Stimulated activated CD4-positive, alpha-beta T cell treated with anti-CD3 and anti-CD28 coated beads, TNF-alpha, amount 100 ng/mL, for 48 hours (primary cell): ENCODE results near the gene ZNF20.

Experiments used
- DNase-seq, 3 donors: peaks; one replicate each; pipeline ENCODE4 v3.0.0-alpha.2; 2020; ENCODE audit warnings: low read depth in 3 of 3

Gene ZNF20

DNA sequence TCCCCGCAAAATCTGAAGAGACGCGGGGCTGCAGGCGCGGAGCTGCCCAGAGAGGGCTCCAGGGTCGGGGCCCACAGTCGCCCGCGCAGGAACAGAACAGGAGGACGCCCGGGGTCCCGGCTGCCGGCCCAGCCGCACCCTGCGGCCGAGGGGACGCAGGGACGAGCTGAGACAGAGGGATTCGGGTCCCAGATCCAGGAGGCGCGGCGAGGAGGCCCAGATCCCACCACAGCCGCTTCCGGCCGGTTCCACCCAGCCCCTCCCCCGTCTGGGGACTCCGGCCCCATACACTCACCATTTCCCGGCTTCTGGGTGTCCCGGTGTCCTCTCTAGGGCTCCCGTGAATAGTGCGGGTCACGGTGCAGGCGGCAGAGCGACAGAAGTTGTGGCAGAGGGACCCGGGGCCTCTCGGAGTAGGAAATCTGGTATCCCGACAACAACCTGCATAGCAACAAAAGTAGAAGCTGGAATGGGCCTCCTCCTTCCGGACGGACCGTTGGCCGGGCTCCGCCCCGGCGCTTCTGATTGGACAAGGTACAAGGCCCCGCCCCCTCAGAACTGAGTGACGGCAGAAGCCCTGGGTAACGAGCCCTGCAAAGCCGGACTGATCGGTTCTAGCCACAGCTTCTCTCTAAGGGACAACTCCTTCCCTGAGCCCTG, at the start of gene ZNF20:
TSS of gene ZNF20 (minus strand) at position 466 of the 660 bp plus-strand sequence. CDS start at position 298, 168 bp downstream.
- peak; percentile 82 to 89 (median 86) for DNase-seq

DNA sequence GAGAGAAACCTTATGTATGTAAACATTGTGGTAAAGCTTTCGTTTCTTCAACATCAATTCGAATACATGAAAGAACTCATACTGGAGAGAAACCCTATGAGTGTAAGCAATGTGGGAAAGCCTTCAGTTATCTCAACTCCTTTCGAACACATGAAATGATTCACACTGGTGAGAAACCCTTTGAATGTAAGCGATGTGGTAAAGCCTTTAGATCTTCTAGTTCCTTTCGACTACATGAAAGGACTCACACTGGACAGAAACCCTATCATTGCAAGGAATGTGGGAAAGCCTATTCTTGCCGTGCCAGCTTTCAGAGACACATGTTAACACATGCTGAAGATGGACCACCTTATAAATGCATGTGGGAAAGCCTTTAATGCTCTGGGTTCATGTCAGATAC, 47.5 kb upstream of the ZNF20 start:
- no peak for DNase-seq

DNA sequence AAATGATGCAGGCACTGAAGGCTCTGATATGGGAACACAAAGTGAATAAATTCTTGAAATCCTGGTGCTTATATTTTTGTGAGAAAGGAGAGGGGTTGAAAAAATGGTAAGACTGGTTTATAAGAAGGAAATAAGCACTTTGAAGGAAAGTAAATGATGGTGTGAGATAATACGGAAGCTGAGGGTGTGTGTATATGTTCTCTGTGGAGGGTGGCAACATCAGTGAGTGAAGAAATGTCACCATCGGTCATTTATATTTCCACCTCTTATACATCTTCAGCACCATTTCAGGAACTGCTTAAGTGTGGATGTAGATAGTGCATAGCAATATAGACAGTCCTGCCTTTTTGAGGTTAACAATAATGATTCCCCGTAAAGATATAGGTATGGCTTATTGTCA, 40.2 kb upstream of the ZNF20 start:
- no peak for DNase-seq

DNA sequence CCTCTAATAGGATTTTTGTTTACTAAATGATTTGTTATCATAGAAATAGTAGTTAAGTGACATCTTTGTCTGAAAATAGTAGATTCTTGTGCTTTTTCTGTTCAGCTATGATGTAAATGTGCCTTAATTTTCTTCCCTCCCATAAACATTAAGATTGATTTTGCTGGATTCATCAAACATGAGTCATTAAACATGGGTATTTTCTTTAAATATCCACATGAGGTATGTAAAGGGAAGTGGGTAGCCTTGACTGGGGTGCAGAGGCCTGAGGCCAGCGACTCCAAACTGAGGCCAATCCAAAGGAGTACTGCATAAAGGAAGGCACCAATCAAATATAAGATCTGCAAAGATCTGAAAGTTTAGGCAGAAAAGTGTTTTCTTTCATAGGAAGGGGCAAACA, 26.5 kb upstream of the ZNF20 start:
- no peak for DNase-seq

DNA sequence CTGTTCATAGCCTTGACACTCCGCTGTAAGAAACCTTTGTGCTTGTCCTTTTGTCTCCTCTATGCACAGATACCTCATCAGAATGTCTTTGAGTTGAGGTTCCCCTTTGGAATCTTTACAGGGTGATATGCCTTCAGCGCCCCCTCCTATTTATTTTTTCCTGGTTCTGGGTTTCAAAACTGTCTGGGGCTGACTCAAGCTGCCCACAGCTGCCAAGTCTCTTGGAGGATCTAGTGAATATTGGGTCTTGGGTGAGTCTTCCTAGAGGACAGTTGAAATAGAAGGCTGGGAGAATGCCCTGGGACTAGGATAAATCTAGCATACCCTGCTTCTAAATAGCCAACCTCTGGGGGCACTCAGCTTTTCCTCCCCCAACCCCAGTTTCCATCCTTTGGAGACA, 23.7 kb upstream of the ZNF20 start:
- no peak for DNase-seq

DNA sequence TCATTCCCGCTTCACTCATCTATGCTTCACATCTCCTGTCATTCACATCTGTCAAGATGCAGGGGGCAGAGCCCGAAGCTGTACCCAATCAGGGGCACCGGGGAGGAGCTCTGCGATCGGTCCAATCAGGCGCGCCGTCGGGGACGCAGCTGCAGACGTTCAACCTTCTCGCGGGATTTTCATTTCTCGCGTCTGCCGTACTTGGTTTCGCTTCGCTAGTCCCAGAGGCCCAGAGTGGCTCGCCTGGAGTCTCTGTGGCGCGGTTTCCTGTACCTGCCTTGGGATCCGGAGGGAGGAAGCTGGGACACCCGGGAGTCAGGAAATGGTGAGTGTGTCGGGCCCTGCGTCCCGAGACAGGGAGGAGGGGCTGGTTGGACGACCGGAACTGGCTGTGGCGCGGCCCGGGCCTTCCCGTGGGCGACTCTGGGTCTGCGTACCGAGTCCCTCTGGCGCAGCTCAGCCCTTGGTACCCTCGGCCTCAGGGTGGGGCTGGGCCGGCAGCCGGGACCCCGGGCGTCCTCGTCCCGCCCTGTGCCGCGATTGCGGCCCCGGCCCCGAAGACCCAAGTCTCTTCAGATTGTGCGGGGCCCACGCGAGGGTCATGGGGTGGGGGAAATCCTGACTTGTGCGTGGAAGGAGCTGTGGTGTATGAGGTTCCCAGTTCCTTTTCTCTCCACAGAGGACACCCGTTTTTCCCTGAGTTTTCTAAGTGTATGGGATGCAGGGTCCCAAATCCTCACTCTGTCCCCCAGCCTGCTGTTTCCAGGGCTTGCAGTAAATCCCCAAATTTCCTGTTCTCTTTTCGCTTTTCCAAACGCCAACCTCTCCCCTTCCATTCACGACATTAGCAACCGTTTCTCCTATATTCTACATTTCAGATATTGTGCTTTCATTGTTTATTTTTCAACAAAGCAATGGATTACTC, 23.0 kb upstream of the ZNF20 start, which contains the start of gene ZNF136:
TSS of gene ZNF136 (plus strand) at position 215 of the 925 bp plus-strand sequence. CDS start at position 323, 108 bp downstream.
- DNase-seq = peak; percentile 85 to 91 (median 90)

DNA sequence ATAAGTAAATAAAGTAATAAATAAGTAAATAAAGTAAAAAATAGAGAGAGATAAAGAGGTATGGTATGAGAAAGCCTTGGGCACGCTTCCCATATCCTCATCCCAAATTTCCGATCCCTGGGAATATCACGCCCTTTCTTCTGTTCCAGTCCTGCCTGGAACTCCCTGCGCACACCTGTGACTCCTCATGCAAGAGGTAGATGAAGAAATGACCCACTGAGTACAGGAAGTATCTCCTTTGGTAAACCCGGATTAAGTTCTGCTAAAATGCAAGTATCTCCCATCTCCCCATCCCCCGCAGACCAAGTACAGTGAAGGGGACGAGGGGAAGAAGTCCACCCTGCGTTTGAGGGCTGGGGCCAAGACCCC, 22.3 kb upstream of the ZNF20 start:
- no peak for DNase-seq

DNA sequence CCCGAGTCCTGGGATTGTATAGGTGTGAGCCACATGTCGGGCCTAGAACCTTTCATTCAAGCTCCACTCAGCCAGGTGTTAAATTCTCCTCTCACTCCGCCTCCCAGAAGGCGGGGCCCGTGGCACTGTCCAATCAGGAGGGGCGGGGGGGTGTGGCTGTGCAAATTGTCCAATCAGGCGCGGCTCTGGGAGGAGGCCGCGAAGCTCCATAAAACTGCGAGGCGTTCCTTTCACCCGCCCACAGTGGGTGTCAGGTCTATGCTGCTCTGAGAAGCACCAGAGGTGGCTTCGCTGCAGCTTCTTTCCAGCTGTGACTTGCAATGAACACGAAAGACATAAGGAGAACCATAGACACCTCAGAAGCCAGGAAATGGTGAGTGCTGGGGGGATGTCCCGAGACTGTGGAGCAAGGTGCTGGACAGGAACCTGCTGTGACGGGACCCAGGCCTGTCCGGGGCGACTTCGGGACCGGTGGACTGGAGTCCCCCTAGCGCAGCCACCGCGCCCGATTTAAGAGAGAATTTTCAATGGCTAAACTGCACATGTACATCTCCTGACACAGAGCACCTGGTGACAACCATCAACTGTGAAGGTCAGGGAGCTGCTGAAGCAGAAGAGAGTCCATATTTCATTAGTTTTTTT, 19.7 kb upstream of the ZNF20 start:
- DNase-seq = no peak

DNA sequence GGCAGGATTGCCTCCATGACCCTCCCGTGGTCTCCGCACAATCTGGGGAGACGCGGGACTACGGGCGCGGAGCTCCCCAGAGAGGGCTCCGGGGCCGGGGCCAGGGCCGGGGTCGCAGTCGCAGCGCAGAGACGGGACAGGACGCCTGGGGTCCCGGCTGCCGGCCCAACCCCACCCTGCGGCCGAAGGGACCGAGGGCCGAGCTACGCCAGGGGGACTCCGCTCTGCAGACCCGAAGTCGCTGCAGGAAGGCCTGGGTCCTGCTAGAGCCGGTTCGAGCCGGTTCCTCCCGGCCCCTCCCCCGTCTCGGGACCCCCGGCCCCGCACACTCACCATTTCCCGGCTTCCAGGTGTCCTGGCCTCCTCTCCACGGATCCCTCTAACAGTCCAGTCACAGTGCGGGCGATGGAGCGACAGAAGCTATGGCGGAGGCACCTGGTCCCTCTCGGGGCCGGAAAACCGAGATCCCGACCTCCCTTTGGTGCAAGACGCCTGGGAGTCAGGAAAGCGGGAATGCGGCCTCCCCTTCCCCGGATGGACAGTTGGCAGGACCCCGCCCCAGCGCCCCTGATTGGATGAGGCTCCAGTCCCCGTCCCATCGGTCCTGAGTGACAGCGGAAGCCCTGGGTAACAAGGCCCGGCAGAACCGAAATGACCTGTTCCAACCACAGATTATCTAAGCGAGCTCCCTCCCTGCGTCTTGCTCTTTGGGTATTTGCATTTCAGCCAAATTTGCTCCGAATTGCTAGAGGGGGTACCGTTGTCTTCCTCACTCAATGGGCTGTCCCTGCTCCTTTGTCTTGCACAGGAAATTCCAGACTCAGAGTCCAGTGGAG, 16.3 kb upstream of the ZNF20 start, which contains the start of gene ZNF625:
TSS of gene ZNF625 (minus strand) at position 512 of the 836 bp plus-strand sequence. CDS start at position 336, 176 bp downstream.
- peak in 2 of 3 donors; percentile 26 to 43 for DNase-seq

DNA sequence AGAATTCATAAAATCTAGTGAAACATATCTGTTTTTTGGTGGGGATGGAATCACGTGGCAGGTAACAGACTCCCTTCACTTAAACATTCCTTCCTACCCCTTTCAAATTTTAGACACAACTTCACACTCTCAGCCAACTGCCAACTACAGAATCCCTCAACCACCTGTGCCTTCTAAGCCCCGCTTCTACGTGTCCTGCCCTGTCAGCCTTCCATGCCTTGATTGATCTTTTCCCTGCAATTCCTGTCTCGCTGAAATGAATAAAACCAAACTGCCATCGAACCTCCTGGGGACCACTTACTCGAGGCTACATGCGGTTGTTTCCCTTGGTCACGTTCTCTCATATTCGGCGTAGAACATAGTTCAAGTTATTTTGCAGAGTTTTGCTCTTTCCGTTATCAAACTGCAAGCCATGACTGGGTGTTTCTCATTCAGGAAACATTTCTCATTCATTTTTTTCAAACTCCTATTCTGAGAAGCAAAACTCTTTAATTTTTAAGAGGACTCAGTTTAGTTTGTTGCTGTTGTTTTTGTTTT, 15.2 kb upstream of the ZNF20 start:
- no peak for DNase-seq

DNA sequence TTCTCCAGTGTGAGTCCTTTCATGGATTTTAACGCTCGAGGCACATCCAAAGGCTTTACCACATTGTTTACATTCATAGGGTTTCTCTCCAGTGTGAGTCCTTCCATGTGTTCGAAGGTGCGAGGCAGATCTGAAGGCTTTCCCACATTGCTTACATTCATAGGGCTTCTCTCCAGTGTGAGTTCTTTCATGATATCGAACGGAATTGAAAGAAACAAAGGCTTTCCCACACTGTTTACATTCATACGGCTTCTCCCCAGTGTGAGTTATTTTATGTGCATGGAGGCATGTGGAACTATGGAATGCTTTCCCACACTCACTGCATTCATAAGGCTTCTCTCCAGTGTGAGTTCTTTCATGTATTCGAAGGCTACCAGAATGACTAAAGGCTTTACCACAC, 5.2 kb upstream of the ZNF20 start:
- DNase-seq = no peak

DNA sequence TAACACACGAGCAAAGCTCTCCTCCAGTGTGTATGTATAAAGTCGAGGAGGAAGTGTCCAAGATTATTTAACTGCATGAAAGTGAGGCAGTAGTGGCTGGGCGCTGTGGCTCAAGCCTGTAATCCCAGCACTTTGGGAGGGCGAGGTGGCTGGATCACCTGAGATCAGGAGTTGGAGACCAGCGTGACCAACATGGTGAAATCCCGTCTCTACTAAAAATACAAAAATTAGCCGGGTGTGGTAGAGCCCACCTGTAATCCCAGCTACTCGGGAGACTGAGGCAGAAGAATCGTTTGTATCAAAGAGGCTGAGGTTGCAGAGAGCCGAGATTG, 1.2 kb upstream of the ZNF20 start:
- no peak for DNase-seq

DNA sequence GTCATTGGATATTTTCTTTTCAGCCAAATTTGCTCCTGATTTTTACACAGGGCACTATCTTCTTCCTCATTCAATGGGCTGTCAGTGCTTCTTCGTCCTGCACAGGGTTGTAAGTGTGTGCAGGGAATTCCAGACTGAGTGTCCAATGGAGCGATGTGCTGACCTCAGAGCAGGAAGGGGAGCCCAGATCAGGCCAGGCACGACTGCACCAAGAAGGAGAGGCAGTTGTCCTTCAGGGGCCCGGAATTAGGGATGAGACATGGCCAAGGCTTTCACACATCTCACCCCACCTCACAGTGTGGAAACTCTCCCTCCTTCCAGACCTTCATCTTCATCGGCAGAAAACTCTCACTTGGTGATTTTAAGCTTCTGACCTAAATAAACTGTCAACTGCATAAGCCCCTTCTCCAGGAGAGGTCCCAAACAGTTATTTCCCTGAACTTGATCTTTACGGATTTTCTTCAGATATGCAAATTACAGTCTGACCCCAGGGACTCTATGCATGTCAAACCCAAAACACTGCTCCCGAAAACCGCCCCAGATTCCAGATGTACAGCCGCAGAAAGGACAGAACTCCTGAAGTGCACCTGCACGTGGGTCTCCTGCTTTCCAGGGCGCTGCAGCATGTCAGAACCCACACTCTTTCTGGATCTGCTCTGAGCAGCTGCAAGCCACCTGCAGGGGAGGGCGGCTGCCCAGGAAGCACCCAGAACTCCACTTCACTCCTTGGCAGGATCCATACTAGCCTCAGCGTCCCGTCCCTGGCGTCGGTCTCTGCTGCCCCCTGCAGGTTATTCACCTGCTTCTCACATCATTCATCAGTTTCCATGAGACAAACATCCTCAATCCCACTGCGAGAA, 625 bp upstream of the ZNF20 start:
- DNase-seq = peak; percentile 75 to 85 (median 83)

DNA sequence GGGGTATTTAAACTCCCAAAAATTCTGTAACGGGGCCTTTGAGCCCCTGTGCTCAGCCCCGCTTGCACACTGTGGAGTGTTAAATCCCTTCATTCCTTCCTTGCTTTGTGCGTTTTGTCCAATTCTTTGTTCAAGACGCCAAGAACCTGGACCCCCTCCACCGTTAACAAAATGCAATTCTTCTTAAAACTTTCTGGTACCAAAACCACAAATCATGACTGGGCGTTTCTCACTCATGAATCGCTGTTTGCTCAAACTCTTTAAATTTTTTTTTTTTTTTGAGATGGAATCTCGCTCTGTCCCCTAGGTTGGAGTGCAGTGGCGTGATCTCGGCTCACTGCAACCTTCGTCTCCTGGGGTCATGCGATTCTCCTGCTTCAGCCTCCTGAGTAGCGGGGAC, 881 bp downstream of the ZNF20 start:
- no peak for DNase-seq

DNA sequence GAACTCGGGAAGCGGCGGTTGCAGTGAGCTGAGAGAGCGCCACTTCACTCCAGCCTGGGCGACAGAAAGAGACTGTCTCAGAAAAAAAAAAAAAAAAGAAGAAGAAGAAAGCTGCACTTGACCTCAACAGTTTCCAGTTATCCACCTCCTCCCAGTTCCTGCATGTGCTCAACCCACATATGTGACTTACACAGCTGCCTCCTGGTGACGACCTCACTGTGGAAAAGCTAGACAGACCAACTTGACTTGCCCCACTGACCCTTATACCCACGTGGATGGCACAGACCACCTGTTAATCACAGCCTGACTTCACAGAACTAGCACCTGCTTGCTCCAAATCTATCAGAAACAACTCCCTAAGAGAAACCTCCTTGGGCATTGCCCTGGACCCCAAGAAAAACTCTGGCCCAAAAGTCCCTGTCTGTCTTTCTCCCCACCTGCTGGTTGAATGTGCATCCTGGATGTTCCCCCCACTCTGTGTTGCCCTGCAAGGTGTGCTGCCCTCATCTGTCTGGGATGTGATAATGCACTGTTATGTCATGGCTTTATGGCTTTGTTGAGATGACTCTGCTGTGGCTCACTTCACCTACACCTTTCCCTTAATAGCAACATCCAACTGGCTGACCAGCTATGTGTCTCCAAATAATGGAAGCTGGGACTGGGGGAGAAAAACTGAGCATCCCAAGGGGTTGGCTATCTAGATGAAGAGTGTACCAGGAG, 2.8 kb downstream of the ZNF20 start:
- DNase-seq = no peak

DNA sequence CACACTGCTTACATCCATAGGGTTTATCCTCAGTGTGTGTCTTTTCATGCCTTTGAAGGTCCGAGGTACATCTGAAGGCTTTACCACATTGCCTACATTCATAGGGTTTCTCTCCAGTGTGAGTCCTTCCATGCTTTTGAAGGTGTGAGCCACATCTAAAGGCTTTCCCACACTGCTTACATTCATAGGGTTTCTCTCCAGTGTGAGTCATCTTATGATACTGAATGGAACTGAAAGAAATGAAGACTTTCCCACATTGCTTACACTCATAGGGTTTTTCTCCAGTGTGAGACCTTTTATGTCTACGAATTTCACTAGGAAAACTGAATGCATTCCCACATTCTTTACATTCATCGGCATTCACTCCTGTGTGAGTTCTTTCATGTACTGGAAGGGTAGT, 7.1 kb downstream of the ZNF20 start:
- no peak for DNase-seq

DNA sequence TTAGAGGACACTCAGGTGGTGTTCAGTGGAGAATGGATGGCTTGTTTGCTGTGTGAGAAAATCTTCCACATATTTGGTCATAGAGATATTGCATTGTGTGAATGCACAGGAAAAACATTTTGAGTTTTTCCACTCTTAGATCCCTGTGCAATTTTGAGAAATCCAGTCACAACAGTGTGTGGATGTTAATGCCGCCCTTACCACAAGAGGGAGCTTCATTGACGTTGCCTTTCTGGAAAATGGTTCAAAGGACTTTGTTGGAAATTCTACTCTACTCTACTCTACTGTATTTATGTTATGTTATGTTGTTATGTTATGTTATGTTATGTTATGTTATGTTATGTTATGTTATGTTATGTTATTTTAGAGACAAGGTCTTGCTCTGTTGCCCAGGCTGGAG, 13.4 kb downstream of the ZNF20 start:
- DNase-seq = no peak

DNA sequence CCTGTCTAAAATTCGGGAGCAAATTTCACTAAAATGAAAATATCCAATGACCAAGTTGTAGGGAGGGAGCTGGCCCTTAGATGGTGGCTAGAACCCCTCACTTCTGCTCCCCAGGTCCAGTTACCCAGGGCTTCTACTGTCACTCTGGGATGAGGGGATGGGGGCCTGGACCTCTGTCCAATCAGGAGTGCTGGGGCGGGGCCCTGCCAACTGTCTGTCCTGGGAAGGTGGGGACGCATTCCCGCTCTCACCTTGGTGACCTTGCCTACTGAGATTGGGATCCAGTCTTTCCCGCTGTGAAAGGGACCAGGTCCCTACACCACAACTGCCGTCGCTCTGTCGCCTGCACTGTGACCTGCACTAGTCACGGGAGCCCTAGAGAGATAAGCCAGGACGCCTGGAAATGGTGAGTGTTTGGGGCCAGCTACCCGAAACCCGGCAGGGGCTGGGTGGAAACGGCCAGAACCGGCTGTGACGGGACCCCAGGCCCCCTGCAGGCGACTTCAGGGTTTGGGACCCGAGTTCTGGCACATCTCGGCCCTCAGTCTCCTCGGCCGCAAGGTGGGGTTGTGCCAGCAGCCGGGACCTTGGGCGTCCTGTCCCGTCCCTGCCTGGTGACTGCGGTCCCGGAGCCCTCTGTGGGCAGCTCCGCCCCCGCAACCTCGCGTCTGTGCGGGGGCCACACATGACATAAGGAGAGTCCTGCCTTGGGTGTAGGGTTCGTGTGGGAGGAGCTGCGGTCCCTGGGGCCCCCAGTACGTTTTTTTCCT, 22.8 kb downstream of the ZNF20 start:
- DNase-seq = no peak

DNA sequence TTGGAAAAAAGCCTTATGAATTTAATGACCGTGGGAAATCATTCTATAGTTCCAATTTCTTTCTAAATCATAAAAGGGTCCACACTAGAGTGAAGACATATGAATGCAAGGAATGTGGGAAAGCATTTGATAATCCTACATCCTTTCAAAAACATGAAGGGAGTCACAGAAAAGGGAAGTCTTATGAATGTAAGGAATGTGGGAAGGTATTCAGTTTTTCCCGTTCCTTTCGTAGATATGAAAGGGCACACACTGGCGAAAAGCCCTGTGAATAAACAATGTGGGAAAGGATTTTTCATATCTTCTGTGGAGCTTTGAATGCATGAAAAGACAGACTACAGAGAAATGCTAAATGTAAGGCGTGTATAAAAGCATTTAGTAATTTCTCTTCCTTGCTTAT, 27.0 kb downstream of the ZNF20 start:
- no peak for DNase-seq
